Thoracic aorta (tissue), 2 donors: ENCODE data around the gene CFAP210. TPM values are rescaled to one million over a fixed set of nuclear protein-coding genes. Genes with fewer than 3 reads are reported as not detected.

Source experiments
- ATAC-seq: fragments of 150-250 bp; one replicate; pipeline ENCODE4 v1.8.0; 2017; ENCODE audit warnings: low read depth; ENCODE audit not compliant: insufficient number of reproducible peaks, low FRiP score
- DNase-seq: peaks from one replicate; pipeline ENCODE4 v3.0.0-alpha.2; 2020; ENCODE audit warnings: low spot score
- H3K27ac ChIP-seq, 2 donors: fragments of 200-600 bp; sonication (generic); 1 replicate in 1 of 2; 2 replicates in 1 of 2; pipeline ENCODE4 v1.5.1; 2016; ENCODE audit warnings: mild to moderate bottlenecking in 2 of 2, moderate library complexity in 2 of 2
- H3K27me3 ChIP-seq: fragments of 200-600 bp; sonication (generic); replicated peaks from 2 replicates; pipeline ENCODE4 v1.6.0; 2016; ENCODE audit warnings: mild to moderate bottlenecking; ENCODE audit not compliant: insufficient read depth
- H3K36me3 ChIP-seq: fragments of 200-600 bp; sonication (generic); one replicate; pipeline ENCODE4 v1.5.1; 2016
- H3K4me1 ChIP-seq, 2 donors: fragments of 200-600 bp; sonication (generic); 1 replicate in 1 of 2; 2 replicates in 1 of 2; pipeline versions ENCODE4 v1.5.1 to v1.6.0; 2016; ENCODE audit warnings: low read depth in 2 of 2, mild to moderate bottlenecking in 1 of 2; ENCODE audit not compliant: control insufficient read depth in 1 of 2
- H3K4me3 ChIP-seq: fragments of 200-600 bp; sonication (generic); 2 replicates; pipeline ENCODE4 v1.5.1; 2016; ENCODE audit warnings: mild to moderate bottlenecking
- H3K9me3 ChIP-seq: fragments of 200-600 bp; sonication (generic); 2 replicates; pipeline ENCODE4 v1.5.1; 2016
- CTCF ChIP-seq: fragments of 200-600 bp; sonication (generic); IDR thresholded peaks from one replicate; pipeline ENCODE4 v1.5.1; 2019; ENCODE audit warnings: antibody characterized with exemption
- total RNA-seq, 2 donors: library from RNA; depleted of rRNA; stranded (reverse); fragments of >200 nt; gene quantifications; one replicate each; pipeline versions ENCODE4 v1.1.0 to v1.2.3, GENCODE V29; 2016

The CFAP210 gene
- total RNA-seq, 2 donors from 2014 or later = not detected

DNA sequence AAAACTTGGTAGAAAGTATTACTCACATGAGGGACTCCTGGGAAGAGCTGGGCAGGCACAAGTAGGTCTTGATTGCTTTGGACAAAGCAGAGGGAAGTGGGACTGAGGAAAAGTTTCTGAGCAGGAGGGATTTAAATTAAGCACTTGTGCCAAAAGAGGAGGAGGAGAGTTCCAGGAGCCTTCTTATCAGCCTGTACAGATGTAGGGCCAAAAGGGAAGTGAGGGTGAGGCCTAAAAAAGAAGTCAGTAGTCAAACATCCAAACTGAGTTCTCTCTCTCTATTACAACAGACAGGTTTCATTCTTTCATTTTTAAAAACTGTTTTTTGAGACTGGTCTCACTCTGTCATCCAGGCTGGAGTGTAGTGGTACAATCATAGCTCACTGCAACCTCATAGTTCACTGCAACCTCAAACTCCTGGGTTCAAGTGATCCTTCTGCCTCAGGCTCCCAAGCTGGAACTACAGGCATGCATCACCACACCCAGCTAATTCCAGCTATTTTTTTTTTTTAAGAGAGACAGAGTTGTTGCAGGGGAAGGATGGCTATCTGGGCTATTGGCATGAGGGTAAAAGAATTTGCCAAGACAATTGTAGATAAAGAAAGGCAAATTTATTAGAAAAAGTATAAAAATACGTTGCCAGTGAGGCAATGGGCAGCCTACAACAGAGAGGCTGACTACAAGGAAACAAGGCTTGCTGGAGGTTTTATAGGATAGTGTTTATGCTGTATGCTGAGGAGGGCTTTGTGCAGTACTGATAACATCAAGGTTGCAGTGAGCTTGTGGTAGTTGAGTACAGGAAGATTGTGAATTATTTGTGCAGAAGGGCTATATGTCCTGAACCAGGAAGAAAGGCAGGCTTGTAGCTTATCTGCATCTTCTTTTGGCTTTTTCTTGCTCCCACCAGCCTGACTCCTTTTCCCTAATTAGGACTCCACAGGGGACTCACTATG is 29.0 kb downstream of the CFAP210 start:
- Histone ChIP-seq H3K9me3 (no peaks in the 10 kb centered on the region), H3K36me3 (no peaks in the 10 kb centered on the region), H3K27me3 (no peaks in the 10 kb centered on the region), H3K4me1 (no peaks in the 10 kb centered on the region), H3K4me3 (no peak overlapping the region), H3K27ac (no peak overlapping the region)
- no peak for ATAC-seq
- TF ChIP-seq CTCF = no peak
- no peak for DNase-seq

- TF ChIP-seq CTCF = no peak
- Histone ChIP-seq H3K9me3 (no peaks in the 10 kb centered on the region), H3K36me3 (no peaks in the 10 kb centered on the region), H3K4me3 (no peak overlapping the region), H3K27ac (no peak overlapping the region), H3K27me3 (no peaks in the 10 kb centered on the region), H3K4me1 (no peaks in the 10 kb centered on the region)
- DNase-seq (no peak), ATAC-seq (no peak)
Observed at GRCh38 chr2:169664600-169664977, 29.6 kb downstream of the CFAP210 start.

- no peak for ATAC-seq
Observed at GRCh38 chr2:169663247-169663646, 31.0 kb downstream of the CFAP210 start.

DNA sequence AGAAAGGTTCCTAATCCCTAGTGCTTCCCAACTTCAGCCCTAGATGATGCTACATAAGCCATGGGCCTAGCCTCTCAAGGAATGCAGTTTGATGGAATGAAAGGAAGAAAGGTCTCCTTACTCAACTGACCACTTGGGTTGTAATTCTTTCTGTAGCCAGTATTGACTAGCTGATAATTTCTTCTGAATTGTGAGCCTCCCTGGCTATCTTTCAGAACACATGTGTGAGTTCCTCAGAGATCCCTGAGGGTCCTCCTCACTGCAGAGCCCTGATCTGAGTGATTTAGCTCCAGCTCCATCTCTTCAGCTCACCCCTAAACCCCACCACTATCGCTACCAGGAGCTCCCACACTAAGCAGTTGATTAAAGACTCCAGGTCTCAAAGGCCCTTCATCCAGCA is 31.5 kb downstream of the CFAP210 start:
- H3K27ac ChIP-seq = no peak overlapping the region
- DNase-seq (no peak), ATAC-seq (no peak)
- H3K27me3 ChIP-seq = no peaks in the 10 kb centered on the region
- TF ChIP-seq CTCF = no peak
- H3K4me3 ChIP-seq = no peak overlapping the region
- no peaks in the 10 kb centered on the region for H3K36me3 ChIP-seq
- H3K9me3 ChIP-seq = no peaks in the 10 kb centered on the region
- H3K4me1 ChIP-seq = no peaks in the 10 kb centered on the region

More at GRCh38 chr2:169663247-169663646, 31.0 kb downstream of the CFAP210 start:
- no peak for TF ChIP-seq CTCF
- DNase-seq = no peak
- H3K27ac ChIP-seq = no peak overlapping the region
- H3K36me3 ChIP-seq = no peaks in the 10 kb centered on the region
- H3K9me3 ChIP-seq = no peaks in the 10 kb centered on the region
- H3K27me3 ChIP-seq = no peaks in the 10 kb centered on the region
- H3K4me1 ChIP-seq = no peaks in the 10 kb centered on the region
- no peak overlapping the region for H3K4me3 ChIP-seq

GRCh38 chr2:169661265-169661664 is 32.9 kb downstream of the CFAP210 start:
- Histone ChIP-seq H3K4me1 (no peaks in the 10 kb centered on the region), H3K9me3 (no peaks in the 10 kb centered on the region), H3K36me3 (no peaks in the 10 kb centered on the region), H3K27ac (no peak overlapping the region), H3K27me3 (no peaks in the 10 kb centered on the region), H3K4me3 (no peak overlapping the region)
- no peak for ATAC-seq
- DNase-seq = no peak
- no peak for TF ChIP-seq CTCF
